DMS53 (cell line): Measurements from ENCODE around the gene CCDC88C.
A peak's percentile ranks its signal among the peaks of the same experiment; 100 is the strongest.
"Not testable (repeated sequence)": the region's sequence is repeated elsewhere in the genome, so short reads cannot be mapped to it uniquely, and the experiment has no call there.

ENCODE experiments used
- DNase-seq: peaks from one replicate; lab custom pipeline; 2025; lab: John Stamatoyannopoulos, UW

CCDC88C gene

DNA sequence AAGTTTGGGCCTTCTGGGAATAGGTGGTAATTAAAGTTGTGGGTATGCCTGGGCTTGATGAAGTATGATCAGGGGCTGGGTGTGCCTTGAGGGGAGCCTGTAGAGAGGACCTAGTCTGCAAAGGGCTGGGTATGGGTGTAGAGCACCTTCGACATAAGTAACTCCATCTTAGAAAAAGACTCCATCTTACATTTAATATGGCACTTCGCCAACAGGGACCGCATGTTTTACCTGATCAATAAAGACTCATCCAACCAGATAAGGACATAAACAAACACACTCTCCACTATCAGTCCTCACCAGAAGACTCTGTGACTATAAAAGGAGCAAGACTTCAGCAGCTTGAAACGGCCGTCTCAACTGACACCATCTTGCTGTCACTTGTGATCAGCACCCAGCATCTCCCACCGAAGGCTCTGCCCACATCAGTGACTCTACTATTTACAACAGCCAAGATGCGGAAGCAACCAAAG is 149.6 kb downstream of the CCDC88C start:
- no peak for DNase-seq

DNA sequence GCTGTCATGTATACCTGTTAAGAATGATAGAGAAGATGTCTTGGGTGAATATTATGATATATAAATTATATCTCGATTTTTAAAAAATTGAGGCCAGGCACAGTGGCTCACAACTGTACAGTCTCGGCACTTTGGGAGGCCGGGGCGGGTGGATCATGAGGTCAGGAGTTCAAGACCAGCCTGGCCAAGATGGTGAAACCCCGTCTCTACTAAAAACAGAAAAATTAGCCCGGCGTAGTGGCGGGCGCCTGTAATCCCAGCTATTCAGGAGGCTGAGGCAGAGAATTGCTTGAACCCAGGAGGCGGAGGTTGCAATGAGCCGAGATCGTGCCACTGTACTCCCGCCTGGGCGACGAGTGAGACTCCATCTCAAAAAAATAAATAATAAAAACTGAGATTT is 151.3 kb downstream of the CCDC88C start:
- not testable (repeated sequence) for DNase-seq

DNA sequence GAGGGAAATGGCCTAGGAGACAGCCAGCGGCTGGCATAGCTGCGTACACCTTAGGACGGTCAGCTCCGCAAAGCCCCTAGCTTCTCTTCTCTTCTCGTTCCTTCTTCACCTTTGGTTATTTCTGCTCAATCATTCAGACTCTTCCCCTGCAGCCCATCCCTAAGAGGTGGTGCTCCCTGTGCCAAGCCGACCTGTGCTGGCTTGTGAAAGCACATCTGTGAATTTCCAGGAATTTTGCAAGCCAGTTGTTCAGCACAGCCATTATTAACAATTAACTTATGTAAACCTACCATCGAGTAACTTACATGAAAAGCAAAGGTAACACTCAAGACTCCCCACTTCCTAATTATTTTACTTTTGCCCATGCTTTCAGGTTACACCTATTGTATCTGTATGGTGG is 152.2 kb downstream of the CCDC88C start:
- DNase-seq = no peak

DNA sequence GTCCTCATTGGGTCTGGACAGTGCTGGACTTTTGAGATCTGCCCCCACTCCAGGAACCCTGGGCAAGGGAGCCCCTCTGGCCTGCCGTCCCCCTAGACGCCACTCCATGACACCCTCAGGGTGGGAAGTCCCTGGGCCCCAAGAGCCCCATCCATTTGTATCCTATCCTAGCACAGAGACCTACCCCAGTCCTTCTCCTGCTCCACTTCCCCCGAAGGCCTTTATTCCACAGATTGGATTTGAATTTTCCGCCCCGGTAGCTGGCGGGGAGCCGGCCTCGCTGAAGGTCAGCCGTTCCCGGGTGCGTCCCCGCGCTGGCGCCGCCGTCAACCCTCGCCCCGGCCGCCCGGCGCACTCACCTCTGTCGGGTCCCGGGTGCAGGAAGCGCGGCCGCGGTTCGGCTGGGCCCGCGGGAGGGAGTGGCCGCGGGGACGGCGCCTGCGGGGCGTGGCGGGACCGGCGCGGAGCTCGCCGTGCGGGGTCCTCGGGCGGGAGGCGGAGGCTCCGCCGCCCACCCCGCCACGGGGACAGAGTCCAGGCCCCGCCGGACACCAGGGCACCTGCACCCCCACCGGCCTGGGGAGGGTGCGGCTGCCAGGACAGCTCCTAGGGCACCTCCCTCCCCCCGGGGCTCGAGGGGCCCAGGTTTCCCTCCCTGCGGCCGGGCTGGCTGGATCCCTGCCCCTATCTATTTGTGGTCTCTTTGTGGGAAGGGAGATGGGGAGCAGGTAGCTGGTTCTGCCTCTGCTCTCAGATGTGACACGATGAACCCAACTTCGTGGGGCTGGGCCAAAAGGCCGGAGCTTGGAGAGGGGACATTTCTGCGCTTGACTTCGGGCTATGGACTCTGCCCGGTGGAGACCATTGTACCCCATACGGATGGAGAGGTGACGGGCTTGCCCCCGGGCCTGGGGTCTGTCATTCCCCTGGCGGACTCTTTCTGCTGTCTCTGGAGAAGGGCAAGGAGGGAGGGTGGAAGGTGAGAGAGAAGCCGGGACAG is 153.2 kb downstream of the CCDC88C start:
- DNase-seq = peak; percentile 56

DNA sequence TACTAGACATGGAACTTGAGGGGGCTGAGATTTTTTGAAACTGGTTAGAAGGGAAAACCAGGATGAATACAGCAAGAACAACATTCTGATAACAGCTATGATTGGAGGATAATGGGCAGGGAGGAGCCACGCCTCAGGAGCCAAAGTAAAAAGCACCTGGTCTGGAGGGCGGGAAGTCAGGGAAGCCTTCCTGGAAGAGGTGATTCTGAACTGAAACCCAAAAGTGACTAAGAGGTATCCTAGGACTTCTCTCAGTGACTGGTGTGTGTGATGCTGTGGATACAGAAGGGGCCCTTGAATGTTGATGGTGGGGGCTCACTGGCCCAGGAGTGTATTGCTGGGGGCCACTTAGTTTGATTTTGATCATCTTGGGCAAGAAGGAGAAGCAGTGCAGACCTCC is 154.3 kb downstream of the CCDC88C start:
- DNase-seq = no peak

DNA sequence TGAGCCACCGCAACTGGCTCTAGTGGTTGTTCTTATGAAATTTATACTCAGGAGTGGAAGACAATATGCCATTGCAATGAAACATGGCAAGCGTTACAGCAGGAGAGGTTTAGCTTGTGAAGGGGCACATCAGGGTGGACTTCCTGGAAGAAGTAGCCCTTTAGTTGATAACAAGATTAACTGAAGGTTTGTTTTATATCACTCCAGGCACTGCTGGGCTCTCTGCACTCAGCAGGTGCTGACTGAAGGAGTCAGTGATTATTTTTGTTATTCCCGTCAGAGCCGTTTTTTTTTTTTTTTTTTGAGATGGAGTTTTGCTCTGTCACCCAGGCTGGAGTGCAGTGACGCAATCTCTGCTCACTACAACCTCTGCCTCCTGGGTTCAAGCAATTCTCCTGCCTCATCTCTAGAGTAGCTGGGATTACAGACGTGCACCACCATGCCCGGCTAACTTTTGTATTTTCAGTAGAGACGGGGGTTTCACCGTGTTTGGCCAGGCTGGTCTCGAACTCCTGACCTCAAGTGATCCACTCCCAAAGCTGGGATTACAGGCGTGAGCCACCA is 155.6 kb downstream of the CCDC88C start:
- no peak for DNase-seq

DNA sequence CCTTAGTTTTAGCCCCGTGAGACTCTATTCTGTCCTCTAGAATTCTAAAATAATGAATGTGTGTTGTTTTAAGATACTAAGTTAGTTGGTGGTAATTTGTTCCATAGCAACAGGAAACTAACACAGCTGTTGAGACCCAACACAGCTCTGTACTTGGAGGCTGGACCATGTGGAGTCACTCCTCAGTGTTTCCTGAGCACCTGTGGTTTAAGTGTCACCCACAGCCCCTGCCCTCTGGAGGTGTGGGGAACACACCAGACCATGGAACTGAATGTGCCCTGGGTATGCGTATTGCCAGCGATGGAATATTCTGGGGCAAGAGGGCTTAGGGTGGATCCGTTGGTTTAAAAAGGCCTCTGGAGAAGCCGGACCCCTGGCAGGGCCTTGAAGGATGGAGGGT is 156.5 kb downstream of the CCDC88C start:
- DNase-seq = no peak

DNA sequence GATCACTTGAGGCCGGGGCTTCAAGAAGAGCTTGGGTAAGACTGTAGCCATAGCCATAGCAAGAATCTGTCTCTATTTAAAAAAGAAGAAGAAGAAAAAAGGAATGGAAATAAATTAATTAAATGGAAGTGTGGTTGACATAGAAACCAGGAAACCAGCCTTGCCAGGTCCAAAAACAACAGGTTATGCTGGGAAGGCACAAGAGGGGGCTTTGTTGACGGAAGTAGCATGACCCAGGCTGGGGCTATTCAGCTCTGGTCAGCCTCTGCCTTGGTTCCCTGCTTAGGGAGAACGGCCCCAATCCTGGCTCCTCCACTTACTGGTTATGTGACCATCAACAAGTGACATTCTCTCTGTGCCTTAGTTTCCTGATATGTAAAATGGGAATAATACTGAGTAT is 158.7 kb downstream of the CCDC88C start:
- DNase-seq = no peak

DNA sequence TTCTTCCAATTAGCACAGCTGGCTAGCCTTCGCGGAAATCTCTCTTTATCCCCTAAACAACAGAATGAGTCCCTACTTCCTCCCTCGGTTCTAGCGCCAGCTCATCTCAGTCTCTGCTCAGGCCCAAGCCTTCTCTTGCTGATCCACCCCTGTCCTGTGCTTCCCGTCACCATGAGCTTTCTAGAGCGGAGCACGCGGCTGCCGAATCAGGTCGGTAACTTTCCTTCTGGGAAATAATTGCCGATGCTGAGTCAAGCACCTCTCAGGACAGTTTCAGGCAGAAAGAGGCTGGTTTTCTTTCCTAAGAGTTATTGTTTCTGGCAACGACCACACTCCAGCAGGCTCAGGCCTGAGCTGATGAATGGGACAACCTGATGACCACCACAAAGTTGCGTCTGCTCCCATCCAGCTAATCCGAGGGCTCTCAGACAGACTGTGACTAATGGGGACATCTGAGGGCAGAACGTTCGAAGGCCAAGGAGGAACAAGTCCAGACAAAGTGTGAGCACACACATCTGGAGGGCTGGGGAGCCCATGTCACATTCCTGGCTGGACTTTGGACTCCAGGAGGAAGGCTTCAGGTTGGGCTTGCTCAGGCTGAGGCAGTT is 159.5 kb downstream of the CCDC88C start:
- no peak for DNase-seq

DNA sequence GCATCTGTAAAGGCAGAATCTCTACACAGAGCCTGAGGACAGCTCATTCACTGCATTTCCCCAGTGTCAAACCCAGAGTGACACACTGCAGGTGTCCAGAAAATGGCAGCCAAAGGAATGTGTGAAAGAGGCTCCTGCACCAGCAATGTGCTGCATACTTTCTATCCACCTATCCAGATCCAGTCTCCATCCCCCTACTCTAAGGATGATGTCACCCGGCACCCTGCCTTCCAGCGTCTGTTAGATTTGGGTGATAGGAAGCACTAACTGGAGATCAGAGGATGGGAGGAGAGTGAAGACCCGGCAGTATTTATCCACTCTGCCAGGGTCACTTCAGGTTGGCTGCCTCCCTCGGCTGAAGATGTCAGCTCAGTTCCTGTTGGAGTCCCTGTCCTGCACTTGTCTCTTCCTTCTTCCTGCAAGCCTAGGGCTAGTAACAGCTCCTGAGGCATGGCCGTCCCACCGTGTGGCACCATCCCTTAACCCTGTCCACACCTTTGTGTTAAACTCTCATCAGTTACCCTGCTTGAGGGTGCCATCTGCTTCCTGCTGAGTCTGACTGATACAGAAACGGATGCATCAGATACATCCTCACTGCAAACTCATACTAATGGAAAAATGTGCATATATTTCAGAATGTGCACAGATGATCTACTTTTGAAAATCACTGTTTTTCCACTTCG is 160.2 kb downstream of the CCDC88C start:
- DNase-seq = no peak

DNA sequence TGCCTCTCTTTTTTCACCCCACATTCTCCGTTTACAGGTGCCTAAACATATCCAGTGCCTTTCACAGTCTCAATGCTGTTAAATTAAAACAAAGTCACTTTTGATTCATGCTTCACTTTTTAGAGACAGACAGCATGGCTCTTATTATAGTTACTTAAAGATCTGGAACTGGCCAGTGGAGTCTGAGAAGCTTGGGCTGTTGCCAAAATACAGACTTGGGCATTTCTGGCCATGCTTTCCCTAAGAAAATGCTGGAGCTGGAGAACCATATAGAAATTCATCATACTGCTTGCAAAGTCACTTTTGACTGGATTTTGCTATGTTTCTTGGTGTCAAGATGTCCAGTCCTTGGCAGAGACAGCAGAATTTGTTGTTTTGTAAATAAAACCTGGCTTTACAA is 161.0 kb downstream of the CCDC88C start:
- no peak for DNase-seq

DNA sequence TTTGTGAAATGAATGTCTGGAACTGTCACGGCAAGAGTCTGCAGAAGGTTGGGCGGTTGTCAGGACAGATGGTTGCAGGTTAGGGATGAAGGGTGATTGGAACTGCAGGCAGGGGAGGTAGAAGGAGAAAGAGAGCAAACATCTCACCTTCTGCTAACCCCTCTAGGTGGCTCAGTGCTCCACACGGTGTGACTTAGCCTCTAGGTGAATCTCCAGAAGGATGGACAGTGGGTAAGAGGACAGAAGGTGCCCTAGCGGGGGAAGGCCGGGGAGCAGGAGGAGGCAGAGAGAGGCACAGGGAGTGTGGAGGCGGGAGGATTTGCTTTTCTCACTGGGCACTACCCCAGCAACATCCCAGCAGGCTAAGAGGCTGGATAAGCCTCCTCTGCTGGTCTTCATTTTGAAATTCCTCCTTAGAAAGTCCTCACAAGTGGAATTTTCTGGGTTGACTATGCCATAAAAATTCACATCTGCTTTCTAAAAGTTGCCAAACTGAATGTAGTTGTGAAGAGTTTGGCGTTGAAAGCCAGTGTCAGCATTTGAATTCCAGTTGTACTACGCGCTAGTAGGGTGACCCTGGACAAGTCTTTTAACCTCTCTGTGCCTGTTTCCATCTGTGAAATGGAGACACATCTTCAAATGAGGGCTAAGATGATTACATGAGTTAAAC is 162.5 kb downstream of the CCDC88C start:
- peak; percentile 23 for DNase-seq

DNA sequence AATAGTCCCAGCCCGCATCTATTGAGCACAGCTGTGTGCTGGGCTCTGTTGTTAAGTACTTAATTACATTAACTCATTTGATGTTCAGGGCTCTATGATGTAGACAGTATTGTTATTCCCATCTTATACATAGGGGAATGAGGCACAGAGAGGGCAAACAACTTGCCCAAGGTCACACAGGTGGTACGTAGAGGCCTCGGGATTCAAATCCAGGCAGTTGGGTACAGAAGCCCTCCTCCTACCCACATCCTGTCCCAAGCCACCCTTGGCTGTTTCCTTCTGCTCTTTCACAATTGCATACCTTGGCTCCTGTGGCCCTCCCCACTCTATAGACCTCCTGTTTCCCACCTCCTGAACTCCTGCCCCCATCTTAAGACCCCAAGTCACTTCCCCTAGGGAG is 163.2 kb downstream of the CCDC88C start:
- DNase-seq = no peak

DNA sequence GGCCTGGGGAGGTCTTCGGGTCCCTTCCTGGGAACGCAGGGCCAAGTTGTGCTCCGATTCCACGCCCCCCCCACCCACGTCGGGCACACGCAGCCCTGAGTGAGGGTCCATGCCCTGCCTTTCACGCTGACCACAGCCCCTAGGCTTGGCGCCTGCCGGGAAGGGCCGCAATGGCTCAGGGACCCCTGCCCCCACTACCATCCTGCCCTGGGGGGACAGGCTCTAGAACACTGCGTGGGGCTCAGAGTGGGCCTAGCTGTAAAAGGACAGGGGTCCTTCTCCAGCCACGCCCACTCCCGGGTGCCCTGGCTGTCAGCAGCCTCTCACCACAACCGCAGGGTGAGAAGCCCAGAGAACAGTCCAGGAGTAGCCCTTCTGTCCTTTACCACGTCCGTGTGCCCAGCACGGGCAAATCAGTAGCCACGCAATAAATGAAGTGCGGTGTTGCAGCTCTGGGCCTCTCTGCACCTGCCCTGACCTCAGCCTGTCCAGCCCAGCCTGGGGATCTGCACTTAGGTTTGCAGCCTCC is 163.8 kb downstream of the CCDC88C start:
- DNase-seq = peak; percentile 68

DNA sequence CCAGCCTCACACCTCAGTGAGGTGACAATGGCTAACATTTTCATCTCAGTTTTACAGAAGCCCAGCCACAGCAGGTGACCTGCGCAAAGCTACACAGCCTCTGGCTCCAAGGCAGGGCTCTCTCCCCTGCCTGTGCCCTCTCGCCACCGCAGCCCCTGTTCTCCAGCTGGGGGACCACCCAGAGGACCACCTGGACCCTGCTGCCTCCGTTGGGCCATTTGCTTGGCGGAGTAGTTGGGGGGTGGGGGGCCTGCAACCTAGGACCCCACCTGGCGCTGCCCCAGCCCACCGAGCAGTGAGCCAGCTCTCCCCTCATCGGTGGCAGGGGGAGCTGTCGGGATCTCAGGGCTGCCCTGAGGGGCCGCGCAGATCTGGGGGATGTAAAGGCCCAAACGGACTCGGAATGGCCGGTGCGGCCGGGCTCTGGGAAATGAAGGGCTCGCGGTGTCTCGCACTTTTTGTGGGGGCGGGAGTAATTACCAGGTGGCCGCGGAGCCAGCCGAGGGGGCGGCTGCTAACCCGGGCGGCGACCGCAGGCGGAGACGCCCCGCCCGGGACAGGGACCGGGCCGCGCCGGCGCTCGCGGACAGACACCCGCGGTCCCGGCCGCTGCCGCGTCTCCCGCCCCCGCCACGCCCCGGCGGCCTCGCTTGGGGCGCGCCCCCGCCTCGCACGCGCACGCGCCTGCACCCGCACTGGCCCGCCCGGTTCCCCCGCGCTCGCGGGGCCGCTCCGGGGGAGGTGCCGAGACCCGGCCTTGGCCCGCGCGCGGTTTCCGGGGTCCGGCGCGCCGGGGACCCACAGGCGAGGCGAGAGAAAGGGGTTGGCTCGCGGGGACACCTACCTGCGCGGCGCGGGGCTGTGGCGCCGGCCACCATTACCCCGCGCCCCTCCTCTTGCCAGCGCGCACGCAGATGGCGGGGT is 164.5 kb downstream of the CCDC88C start:
- peak; percentile 71 for DNase-seq

DNA sequence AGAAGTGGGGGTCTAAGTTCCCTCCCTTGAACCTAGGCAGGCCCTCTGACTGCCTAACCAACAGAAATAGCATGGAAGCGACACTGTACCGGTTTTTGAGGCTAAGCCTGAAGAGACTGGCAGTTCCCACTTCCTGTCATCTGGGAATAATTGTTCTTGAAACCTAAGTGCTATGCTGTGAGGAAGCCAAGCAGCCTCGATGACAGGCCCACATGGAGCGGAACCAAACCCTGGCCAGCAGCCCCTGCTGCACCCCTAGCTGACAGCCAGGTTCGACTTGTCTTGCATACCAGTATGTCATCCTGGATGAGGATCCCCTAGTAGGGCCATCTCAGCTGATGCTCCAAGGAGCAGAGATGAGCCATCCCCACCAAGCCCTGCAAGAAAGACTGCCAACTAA is 166.7 kb downstream of the CCDC88C start:
- peak; percentile 60 for DNase-seq

DNA sequence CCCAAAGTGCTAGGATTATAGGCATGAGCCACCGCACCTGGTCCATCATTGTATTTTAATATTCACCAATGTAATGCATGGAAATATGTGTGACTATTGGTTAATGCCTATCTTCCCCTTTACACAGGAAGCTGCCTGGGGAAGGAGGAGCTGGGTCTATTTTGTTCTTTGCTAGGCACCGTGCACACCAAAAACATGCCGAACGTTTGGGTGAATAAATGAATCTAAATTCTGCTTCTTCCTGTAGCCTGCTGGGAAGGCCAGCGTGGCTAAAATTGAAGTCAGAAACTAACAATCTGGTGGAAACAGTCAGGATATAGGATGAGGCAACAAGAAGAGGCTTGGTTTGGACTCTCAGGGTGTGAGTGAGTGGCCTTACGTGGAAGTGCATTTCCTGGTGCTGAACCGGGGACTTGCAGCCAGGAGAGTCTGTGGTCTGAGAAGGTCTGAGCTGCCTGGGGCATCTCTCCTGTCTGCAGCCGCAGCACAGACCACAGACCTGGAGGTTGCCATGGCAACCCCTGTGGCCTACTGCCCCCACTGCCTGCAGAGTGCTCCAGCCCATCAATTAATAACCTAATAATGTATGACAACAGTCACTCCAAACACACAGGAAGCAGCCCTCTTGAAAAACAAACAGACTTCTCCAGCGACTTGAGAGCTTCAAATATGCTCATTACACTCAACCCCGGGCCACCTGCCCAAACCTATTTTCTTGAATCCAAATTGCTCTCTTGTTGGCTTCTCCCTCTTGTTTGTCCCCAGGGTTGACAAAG is 167.6 kb downstream of the CCDC88C start:
- DNase-seq = peak; percentile 95

DNA sequence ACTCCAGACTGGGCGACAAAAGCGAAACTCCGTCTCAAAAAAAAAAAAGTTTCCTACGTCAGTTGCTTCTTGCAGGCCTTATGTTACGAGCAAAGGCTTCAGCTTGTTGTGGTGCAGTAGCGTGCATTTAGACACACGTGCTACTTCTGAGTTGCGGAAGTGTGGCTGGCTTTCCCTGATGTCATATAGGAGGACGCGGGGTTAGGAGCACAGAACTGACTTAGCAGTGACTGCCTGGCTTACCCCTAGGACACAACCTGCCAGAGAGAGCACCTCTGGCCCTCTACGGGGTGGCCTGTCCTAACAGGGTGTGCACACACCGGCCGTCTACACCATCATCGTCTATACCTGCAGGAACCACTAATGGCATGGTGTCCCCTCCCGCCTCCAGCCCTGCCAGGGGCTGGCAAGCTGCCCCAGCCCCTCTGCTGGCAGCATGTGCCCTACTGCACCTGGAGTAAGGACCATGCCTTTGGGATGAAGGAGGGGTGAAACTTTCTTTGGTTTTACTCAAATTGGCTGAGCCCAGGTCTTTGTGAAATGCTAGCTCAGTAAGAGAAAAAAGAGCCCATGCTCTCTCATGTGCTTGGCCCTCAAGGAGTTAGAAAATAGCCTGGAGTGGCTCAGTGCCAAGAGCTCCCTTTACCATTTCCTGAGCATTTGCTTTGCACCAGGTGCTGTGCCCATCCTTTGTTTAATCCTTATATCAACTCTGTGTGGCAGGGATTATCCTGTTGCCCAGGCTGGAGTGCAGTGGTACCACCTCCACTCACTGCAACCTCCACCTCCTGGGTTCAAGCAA is 171.4 kb downstream of the CCDC88C start:
- peak; percentile 58 for DNase-seq

DNA sequence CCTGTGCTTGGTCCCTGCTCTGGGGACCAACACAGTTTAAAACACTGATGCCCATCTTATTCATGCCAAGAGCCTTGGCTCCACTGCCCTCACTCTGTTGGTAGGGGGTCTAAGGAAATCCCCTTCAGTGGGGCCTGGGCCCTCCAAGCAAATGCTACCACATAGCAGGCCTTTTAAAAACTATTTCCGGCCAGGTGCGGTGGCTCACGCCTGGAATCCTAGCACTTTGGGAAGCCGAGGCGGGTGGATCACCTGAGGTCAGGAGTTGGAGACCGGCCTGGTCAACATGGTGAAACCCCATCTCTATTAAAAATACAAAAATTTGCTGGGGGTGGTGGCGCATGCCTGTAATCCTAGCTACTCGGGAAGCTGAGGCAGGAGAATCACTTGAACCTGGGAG is 172.0 kb downstream of the CCDC88C start:
- not testable (repeated sequence) for DNase-seq
